IPS-NIHi7 (cell line): Measurements from ENCODE around the gene FAM149B1.
"Not testable (repeated sequence)": the region's sequence is repeated elsewhere in the genome, so short reads cannot be mapped to it uniquely, and the experiment has no call there.

Experiments
- DNase-seq: peaks from one replicate; pipeline ENCODE4 v3.0.0; 2012; ENCODE audit warnings: mixed read lengths; ENCODE audit errors: extremely low spot score

FAM149B1 gene

DNA sequence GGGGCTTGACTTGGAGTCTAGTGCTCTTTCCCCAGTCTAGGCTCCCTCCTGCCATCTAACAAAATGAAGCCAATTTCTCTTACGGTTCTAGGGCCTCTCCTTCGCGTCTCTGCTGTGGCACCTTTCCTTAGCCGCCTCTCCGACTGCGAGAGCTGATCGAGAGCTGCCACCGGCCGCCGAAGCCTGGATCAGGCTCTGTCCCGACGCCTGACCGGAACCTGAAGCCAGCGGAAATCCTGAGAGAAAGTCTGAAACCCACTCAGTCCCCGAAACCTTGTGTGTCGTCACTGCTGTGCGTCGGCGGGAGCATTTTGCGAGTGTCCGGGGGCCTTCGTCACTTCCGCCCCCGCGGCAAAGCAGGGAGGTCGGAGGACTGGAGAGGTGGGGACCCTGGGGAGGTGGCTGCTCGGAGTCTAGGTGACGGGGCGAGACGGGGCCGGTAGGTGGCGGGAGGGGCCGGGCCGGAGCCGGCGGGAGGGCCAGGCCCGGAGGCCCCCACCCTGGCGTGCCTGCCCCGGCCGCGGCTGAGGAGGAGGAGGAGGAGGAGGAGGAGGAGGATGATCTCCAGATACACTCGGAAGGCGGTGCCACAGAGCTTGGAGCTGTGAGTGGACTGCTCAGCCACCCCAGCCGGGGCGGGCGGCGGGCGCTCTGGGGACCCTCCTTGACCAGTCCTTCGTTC is at the start of gene FAM149B1, which contains the start of gene ECD:
Gene FAM149B1 (plus strand): TSS at position 337 of the 682 bp plus-strand sequence. CDS start 221 bp downstream, at position 558.
Gene ECD (minus strand): TSS at position 226 of the 682 bp plus-strand sequence. CDS start 4,071 bp downstream, outside the sequence.
- DNase-seq = peak; percentile 95

DNA sequence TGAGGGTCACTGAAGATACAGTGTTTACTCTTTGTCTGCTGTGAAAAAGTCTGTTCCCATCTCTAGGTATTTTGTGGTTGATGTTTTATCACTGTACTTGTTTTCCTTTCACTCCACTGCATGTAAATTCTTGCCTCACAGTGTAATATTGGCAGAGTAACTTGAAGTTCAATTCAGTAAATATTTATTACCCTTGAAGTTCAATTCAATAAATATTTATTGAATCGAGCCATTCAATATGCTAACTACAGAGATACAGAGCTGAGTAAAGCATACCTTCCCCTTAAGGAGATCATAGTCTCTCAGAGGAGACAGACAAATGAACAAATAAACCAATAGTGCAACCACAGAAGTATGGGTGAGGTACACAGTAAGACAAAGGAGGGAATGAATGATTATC is 48.5 kb upstream of the FAM149B1 start:
- no peak for DNase-seq

DNA sequence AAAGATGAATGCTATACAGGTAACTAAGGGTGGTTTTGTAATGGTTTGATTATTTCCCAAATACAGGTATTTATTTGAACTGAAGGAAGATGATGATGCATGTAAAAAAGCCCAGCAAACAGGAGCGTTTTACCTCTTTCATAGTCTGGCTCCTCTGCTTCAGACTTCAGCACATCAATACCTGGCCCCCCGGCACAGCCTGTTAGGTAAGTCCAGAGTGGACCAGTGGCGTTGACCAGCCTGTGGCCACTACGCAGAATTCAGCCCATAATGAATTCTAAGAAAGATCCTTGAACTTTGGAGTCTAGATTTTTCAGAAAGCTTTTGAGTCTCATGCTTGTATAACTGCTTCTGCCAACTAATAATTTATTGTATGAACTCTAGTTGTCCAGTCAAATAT is 48.0 kb upstream of the FAM149B1 start:
- DNase-seq = no peak

DNA sequence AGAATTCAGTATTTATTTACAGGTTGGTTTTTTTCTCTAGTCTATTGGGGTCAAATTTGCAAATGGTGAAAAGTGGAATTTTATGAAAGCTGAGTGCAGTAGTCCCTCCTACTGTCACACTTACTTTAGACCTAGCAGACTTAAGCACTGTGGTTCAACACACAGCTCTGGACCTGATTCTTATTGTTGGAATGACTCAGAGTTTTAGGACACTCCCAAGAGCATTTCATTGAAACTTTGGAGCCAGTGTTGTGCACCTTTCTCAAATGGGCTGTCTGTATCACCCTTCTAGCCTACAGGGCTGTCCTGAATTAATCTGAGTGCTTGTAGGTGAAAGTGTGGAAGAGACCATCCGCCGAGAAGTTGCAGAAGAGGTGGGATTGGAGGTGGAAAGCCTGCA is 41.6 kb upstream of the FAM149B1 start:
- no peak for DNase-seq

DNA sequence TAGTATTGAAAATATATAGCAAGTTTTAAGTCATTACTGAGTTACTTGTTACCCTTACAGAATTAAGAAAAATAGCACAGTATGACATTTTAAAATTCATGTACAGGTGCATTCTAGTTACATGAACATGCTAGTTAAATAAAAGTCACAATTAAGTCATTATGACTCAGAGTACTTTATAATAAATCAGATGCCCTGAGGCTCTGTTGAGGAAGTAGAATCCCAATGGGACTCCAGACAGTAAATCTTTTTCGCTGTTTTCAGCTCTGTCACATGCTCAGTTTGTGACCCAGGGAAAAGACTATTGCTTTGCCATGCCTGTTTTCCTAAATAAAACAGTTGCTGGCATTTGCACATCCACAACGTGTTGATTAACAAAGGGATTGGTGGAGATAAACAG is 36.6 kb upstream of the FAM149B1 start:
- DNase-seq = no peak

DNA sequence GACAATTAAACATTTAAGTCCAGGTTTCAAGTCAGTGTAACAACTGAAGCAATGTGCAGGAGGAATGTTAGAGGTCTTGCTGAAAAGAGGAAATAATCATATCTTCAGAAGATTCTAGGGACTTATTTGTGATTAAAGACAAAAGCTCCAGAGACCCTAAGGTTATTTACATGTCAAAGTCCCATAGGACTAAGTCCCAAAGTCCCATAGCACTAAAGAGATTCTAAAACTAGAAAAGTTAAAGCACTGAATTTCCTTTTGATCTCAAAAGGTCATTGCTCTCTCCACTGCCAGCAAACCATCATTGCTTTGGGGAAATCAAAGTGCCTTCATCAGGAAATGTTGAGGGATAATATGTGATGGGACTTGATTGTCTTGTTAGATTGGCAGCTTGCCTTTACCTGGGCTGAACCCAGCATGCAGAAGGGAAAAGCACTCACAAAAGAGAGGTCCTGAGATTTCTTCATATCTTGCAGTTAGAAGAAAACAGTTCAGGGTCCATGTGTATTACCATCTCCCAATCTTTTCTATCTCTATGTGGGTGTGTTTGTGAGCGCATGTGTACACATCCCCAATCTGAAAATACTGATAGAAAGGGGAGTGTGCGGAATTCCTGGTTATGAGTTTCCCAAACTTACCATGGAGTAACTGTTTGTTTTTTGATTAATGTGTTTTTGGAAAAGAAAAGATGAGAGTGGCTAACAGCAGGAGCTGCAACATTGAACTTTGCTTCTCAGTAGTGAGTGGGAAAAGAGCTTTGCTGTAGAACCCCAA is 35.8 kb upstream of the FAM149B1 start:
- no peak for DNase-seq

DNA sequence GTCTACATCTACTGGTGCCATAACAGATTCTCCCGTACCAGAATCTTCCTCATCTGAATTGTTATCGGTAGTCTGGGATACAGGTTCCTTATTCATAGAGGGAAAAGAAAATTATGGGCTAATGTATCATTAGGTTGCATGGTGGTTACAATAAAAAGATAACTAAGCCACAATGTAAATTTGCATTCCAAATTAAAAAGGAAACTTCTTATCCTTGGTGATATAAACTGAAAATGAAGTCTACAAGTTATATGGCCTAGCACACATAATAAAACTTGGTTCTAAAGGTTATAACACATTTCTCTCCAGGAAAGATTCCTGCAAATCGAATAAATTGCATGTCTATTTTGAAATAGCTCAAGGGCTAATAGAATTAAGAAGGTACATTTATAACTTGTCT is 33.2 kb upstream of the FAM149B1 start:
- DNase-seq = no peak

DNA sequence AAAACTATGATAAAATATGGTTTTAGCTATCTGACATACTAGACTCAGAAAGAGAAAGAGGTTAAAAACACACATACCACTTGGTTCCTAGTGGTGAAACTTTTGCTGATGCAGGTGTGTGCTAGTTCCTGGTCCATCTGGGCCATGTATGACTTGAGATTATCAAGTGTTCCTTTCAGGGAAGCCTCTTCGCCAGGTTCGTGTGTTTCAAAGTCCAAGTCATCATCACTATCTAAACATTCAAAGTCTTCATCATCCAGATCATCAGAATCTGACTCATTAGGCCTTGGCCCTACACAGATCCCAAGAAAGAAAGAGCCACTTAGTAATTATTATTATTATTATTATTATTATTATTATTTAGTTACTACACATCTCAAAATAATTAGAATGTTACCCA is 31.3 kb upstream of the FAM149B1 start:
- DNase-seq = no peak

DNA sequence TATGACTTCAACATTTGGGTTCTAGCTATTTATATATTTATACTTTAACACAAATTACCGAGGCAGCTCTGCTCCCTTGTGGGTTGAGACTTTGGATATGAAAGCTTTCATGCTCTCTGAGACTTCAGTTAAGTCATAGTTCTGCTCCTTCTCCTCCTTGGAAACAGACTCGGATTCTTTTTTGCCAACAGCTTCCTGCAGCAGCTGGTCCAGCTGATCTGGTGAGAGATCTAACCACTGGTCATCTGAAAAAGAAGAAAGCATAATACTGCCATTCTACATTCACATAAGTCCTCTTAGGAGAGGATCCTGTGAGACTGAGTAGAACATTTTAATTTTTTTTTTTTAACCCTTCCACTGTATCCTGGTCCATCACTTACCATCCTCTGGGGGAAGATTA is 28.7 kb upstream of the FAM149B1 start:
- no peak for DNase-seq

DNA sequence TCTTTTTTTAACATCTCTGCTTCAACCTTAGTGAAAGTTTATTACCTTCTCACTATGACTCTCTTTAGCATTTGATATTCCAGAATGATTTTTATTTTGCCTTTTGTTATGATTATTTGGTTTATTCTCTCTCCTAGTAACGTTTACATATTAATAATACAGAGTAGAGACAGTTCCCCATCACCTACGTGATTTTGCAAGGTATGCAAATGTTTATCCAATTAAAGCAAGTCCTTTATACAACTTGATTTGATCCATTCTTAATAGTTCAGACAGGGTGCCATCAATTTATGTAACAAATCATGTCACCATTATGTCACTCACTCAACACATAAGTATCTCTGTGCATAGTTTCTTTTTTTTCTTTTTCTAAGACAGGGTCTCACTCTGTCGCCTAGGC is 26.3 kb upstream of the FAM149B1 start:
- DNase-seq = no peak

DNA sequence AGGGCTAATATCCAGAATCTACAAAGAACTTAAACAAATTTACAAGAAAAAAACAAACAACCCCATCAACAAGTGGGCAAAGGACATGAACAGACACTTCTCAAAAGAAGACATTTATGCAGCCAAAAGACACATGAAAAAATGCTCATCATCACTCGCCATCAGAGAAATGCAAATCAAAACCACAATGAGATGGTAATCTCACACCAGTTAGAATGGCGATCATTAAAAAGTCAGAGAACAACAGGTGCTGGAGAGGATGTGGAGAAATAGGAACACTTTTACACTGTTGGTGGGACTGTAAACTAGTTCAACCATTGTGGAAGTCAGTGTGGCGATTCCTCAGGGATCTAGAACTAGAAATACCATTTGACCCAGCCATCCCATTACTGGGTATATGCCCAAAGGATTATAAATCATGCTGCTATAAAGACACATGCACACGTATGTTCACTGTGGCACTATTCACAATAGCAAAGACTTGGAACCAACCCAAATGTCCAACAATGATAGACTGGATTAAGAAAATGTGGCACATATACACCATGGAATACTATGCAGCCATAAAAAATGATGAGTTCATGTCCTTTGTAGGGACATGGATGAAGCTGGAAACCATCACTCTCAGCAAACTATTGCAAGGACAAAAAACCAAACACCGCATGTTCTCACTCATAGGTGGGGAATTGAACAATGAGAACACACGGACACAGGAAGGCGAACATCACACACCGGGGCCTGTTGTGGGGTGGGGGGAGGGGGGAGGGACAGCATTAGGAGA is 17.1 kb upstream of the FAM149B1 start:
- DNase-seq = not testable (repeated sequence)

DNA sequence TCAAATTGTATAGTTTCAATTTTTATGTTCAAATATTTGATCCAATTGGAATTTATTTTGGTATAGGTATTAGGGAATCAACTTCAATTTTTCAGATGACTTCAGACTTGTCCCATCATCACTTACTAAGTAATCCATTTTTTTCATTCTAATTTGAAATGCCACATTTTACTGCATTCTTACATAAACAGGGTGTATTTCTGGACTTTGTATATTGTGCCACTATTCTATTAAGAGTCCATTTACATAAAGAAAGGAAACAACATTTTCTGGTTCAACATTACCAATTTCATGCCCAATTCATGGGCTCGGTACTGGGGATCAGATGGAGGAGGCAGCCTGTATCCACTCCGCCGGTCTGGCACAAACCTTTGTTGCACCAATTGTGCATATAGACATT is 15.9 kb upstream of the FAM149B1 start:
- no peak for DNase-seq

DNA sequence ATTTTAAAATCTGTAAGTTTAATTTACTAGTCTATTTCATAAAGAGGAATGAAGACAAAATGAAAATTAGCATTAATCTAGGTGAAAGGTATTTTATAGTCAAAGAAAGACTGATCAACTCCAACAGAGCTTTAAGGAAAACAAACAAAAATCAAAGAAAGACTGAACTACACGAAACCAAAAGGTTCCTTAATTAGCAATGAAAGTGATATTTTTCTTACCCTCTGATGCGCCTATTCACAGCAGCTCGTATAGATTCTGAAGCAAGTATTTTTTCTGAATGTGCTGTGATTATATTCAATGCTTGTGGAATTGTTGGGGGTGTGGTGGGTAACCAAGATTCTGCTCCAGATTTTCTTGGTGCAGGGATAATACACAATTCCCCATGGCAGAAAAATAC is 11.9 kb upstream of the FAM149B1 start:
- DNase-seq = no peak

DNA sequence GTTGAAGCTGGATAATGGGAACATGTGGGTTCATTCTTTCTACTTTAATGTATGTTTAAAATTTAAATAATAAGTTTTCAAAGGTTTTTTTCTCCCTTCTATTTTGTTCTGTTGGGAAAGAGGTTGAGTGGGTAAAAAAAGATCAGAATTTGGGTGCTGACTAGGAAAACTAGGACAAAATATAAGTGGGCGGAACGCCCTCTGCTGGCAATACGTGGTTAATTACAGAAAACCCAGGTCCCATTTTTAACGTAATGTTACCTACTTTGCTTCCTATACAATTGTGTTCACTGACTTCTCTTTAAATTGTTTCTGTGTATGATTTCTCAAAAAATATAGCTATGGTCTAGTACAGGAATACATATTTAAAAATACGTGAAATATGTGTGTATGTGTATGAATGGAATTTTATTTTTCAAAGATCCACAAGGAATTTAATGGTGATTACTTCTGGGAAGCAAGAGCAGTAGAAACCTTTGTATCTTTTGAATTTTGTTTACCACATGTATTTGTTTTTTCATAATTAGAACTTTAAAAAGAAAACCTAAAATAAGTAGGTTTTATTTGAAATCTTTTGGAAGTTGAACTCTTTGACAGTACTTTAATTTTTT is 8.8 kb upstream of the FAM149B1 start:
- peak; percentile 60 for DNase-seq

DNA sequence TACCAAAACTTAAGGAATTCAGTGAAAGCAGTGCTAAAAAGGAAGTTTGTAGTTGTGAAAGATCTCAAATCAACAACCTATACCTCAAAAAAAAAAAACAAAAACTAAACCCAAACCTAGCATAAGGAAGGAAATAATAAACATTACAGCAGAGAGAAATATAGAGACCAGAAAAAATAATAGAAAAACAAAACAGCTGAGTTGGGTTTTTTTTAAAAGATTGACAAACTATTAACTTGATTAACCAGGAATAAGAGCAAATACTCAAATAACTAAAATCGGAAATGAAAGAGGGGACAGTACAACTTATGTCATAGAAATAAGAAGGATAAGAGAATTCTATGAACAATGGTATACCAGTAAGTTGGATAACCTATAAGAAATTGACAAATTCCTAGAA is 6.8 kb upstream of the FAM149B1 start:
- no peak for DNase-seq

DNA sequence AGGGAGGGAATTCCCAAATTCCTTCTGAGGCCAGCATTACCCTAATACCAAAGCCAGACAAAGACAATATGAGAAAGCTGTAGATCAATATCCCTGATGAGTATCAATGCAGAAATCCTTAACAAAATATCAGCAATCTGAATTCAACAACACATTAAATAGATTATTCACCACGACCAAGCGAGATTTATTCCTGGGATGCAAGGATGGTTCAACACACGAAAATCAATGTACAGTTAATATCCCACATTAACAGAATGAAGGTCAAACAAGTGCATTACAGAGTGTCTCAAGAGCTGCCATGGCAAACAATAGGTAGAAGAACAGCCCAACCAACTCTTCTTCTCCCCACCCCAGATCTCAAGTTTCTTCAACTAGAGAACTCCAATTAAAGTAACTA is 6.3 kb upstream of the FAM149B1 start:
- DNase-seq = no peak

DNA sequence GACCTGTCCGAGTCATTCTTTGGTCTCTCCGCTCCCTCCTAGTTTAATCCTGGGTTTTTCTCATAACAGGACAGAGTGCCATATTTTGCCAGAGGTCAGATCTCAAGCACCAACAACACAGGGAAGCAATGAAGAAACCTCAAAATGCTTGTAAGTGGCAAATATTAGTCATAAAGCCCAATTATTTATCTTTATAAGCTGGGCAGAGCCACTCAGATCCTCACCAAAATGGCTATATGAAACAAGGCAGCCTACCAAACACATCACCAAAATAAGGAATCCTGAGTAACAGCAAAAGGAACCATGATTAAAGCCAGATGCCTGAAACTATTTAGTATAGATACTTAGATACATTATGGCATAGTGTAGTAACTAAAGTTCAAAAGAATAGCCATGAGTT is 4.8 kb upstream of the FAM149B1 start:
- no peak for DNase-seq

DNA sequence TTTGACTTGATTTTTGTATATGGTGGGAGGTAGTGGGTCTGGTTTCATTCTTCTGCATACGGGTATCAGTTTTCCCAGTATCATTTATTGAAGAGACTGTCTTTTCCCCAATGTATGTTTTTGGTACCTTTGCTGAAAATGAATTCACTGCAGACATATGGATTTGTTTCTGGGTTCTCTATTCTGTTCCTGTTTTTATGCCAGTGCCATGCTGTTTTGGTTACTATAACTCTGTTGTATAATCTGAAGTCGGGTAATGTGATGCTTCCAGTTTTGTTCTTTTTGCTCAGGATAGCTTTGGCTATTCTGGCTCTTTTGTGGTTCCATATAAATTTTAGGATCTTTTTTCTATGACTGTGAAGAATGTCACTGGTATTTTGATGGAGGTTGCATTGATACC is 947 bp upstream of the FAM149B1 start:
- DNase-seq = no peak

DNA sequence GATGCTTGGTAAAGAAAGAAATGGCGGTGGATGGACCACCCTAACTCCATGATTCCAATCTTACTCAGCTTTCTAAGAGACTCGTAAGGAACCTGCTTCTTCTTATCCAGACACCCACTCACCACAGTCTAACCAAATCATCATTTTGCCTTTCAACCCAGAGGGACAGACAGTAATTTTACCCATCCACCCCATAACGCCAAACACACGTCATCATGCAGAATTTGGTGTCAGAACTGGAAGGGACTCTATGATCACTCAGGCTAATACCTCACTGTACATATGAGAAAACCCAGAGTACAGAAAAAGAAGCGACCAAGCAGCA is 499 bp upstream of the FAM149B1 start:
- DNase-seq = no peak

DNA sequence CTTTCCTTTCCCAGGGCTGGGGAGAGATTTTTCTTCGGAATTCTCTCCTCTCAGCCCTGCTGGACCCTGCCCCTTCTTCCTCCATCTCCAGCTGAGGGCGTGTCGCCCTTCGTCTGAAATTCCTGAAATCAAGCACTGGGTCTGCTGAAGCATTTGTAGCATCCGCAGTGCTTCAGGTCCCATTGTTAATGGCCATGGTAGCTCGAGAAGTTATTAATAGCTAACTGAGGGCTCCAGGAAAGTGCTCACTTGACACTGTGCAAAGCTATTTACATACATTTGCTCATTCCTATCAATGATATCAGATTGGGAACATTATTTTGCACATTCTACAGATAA is 515 bp downstream of the FAM149B1 start:
- no peak for DNase-seq

DNA sequence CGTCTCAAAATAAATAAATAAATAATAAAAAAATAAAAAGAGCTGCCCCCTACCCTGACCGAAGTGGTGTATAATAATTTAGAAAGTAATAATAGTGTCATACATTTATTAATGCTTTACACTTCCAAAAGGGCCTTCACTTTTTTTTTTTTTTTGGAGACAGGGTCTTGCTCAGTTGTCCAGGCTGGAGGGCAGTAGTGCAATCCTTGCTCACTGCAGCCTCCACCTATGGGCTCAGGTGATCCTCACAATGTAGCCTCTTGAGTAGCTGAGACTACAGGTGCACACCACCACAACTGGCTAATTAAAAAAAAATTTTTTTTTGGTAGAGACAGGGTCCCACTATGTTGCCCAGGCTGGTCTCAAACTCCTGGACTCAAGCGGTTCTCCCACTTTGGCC is 1.4 kb downstream of the FAM149B1 start:
- DNase-seq = no peak

DNA sequence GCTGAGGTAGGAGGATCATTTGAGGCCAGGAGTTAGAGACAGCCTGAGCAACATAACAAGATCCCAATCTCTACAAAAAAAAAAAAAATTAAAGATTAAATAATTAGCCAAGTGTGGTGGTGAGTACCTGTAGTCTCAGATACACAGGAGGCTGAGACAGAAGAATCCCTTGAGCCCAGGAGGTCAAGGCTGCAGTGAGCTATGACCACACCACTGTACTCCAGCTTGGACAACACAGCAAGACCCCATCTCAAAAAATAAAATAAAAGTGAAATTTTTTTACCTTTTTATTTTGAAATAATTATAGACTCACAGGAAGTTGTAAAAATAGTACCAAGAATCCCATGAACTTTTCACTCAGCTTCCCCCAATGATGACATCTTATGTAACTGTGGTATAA is 4.9 kb downstream of the FAM149B1 start:
- DNase-seq = no peak
